HL-60 (cell line): ENCODE results near the gene CTNS.
A peak's percentile ranks its signal among the peaks of the same experiment; 100 is the strongest.

Source experiments
- DNase-seq, 2 experiments: peaks; one replicate each; pipeline ENCODE4 v3.0.0-alpha.2; 2010 to 2020; ENCODE audit warnings: low read depth in 1 of 2, low spot score in 1 of 2
- H3K27ac ChIP-seq: fragments of 250-450 bp; sonication (Bioruptor Pico); replicated peaks from 2 replicates; pipeline ENCODE4 v1.5.1; 2020; ENCODE audit warnings: mild to moderate bottlenecking, moderate library complexity
- H3K27me3 ChIP-seq: fragments of 250-450 bp; sonication (Bioruptor Pico); 2 replicates; pipeline ENCODE4 v1.5.1; 2021; ENCODE audit warnings: mild to moderate bottlenecking, moderate library complexity; ENCODE audit not compliant: insufficient read depth, poor library complexity, severe bottlenecking
- H3K4me3 ChIP-seq: replicated peaks from 2 replicates; pipeline ENCODE4 v1.5.1; 2011; ENCODE audit warnings: mild to moderate bottlenecking, control low read depth, low read length; ENCODE audit not compliant: insufficient read depth
- GABPA ChIP-seq: IDR thresholded peaks from 2 replicates; pipeline ENCODE4 v1.6.1; 2012; ENCODE audit warnings: low read depth
- POLR2AphosphoS5 ChIP-seq: IDR thresholded peaks from 2 replicates; pipeline ENCODE4 v1.6.1; 2012; ENCODE audit warnings: low read depth
- SPI1 ChIP-seq: IDR thresholded peaks from 2 replicates; pipeline ENCODE4 v1.6.1; 2012; ENCODE audit warnings: low read depth, mild to moderate bottlenecking, borderline replicate concordance
- TF ChIP-seq, protein P1 (sequence below): IDR thresholded peaks from 2 replicates; pipeline ENCODE4 v1.6.1; 2012; ENCODE audit warnings: low read depth; ENCODE audit not compliant: insufficient replicate concordance
- TF ChIP-seq, protein P2 (sequence below): IDR thresholded peaks from one replicate; pipeline ENCODE4 v1.5.1; 2011; ENCODE audit warnings: low read length, control low read depth, inconsistent platforms; ENCODE audit not compliant: insufficient read depth

The CTNS gene

DNA sequence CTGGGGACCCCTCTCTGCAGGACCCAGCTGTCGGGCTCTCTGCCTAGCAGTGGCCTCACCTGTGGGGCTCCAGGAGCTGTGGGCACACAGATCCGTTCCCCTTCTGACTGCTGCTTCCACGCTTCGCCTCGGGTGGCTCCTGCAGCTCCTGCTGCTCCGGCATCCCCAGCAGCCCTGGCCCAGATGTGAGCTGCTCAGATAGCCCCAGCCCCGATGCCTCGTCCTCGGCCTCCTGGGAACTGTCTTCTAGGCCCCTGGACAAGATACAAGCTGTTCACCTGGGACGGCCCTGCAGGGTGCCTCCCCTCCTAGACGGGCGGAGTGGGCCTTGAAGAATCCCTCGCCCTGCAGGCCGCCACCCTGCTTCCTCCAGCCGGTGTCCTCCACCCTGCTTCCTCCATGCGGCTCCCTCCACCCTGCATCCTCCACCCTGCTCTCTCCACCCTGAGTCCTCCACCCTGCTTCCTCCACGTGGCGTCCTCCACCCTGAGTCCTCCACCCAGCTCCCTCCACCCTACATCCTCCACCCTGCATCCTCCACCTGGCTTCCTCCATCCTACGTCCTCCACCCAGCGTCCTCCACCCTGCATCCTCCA lies 43.1 kb downstream of the CTNS start:
- TF ChIP-seq, protein P1, sequence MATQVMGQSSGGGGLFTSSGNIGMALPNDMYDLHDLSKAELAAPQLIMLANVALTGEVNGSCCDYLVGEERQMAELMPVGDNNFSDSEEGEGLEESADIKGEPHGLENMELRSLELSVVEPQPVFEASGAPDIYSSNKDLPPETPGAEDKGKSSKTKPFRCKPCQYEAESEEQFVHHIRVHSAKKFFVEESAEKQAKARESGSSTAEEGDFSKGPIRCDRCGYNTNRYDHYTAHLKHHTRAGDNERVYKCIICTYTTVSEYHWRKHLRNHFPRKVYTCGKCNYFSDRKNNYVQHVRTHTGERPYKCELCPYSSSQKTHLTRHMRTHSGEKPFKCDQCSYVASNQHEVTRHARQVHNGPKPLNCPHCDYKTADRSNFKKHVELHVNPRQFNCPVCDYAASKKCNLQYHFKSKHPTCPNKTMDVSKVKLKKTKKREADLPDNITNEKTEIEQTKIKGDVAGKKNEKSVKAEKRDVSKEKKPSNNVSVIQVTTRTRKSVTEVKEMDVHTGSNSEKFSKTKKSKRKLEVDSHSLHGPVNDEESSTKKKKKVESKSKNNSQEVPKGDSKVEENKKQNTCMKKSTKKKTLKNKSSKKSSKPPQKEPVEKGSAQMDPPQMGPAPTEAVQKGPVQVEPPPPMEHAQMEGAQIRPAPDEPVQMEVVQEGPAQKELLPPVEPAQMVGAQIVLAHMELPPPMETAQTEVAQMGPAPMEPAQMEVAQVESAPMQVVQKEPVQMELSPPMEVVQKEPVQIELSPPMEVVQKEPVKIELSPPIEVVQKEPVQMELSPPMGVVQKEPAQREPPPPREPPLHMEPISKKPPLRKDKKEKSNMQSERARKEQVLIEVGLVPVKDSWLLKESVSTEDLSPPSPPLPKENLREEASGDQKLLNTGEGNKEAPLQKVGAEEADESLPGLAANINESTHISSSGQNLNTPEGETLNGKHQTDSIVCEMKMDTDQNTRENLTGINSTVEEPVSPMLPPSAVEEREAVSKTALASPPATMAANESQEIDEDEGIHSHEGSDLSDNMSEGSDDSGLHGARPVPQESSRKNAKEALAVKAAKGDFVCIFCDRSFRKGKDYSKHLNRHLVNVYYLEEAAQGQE = no peak
- no peak overlapping the region for H3K27ac ChIP-seq
- no peak overlapping the region for H3K4me3 ChIP-seq
- no peaks in the 10 kb centered on the region for H3K27me3 ChIP-seq
- no peak for DNase-seq

DNA sequence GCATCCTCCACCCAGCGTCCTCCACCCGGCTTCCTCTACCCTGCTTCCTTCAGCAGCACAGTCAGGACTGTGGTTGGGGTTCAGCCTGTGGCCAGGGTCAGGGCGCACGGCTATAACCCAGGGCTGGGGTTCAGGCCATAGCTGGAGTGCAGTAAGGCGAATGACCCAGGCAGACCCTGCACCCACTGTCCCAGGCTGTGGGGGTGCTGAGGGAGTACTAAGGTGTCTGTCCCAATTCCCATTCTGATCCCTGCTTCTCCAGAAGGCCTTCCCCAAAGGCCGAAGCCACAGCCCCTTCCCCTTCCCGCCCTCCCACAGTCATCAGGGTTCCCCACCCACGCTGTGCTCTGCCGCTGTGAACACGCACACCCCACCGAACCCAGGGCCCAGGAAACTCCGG lies 44.5 kb downstream of the CTNS start:
- no peak overlapping the region for H3K27ac ChIP-seq
- DNase-seq = no peak
- TF ChIP-seq SPI1 (no peak), POLR2AphosphoS5 (no peak), GABPA (no peak)
- TF ChIP-seq, protein P1 = no peak
- TF ChIP-seq, protein P2, sequence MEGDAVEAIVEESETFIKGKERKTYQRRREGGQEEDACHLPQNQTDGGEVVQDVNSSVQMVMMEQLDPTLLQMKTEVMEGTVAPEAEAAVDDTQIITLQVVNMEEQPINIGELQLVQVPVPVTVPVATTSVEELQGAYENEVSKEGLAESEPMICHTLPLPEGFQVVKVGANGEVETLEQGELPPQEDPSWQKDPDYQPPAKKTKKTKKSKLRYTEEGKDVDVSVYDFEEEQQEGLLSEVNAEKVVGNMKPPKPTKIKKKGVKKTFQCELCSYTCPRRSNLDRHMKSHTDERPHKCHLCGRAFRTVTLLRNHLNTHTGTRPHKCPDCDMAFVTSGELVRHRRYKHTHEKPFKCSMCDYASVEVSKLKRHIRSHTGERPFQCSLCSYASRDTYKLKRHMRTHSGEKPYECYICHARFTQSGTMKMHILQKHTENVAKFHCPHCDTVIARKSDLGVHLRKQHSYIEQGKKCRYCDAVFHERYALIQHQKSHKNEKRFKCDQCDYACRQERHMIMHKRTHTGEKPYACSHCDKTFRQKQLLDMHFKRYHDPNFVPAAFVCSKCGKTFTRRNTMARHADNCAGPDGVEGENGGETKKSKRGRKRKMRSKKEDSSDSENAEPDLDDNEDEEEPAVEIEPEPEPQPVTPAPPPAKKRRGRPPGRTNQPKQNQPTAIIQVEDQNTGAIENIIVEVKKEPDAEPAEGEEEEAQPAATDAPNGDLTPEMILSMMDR = no peak
- H3K4me3 ChIP-seq = no peak overlapping the region
- H3K27me3 ChIP-seq = no peaks in the 10 kb centered on the region

DNA sequence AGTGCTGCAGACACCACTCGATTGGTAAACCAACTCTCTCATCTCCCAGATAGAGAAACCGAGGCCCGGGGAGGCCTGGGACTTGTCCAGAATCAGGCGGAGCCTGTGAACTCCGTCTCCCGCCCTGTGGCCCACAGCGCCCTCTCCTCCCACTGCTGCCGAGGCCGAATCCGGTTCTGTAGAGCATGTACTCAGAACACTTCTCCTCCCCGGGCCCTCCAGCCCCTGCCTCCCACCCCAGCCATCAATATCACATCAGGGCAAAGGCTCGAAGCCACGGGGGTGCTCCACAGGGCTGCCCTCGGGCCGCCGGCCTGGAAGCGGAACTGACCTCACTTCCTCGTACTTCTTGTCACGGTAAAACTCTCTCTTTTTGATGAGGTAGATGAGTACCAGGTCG lies 45.0 kb downstream of the CTNS start:
- TF ChIP-seq, protein P1 = no peak
- TF ChIP-seq GABPA = no peak
- TF ChIP-seq SPI1 = no peak
- TF ChIP-seq POLR2AphosphoS5 = no peak
- TF ChIP-seq, protein P2 = no peak
- H3K4me3 ChIP-seq = no peak overlapping the region
- H3K27ac ChIP-seq = no peak overlapping the region
- DNase-seq = peak in 1 of 2 experiments; percentile 8
- H3K27me3 ChIP-seq = no peaks in the 10 kb centered on the region

DNA sequence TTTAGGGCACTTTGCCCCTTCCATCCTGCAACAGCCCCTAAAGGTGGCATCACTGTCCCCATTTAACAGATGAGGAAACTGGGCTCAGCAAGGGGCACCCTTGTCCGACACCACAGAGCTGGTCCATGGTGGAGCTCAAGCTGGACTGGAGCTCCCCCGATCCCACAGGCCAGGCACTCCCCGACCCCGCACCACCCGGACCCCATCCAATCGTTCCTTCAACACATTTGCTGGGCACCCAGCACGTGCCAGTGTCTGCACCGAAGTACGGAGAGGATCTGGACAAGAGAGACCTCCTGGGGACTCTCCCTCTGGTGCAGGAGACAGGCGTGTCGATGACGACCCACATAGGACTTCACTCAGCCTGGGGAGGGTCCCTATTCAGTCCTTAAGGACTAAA lies 45.5 kb downstream of the CTNS start:
- TF ChIP-seq POLR2AphosphoS5 = no peak
- TF ChIP-seq, protein P1 = no peak
- TF ChIP-seq, protein P2 = no peak
- TF ChIP-seq GABPA = no peak
- TF ChIP-seq SPI1 = no peak

More for the DNA sequence above, 45.5 kb downstream of the CTNS start:
- H3K4me3 ChIP-seq = no peak overlapping the region
- DNase-seq = no peak
- no peaks in the 10 kb centered on the region for H3K27me3 ChIP-seq
- no peak overlapping the region for H3K27ac ChIP-seq
